Karpas-422 (cell line): ENCODE data around the gene NOD1. TPM values are rescaled to one million over a fixed set of nuclear protein-coding genes. Genes with fewer than 3 reads are reported as not detected.
A peak's percentile ranks its signal among the peaks of the same experiment; 100 is the strongest.

ENCODE experiments used
- DNase-seq: peaks from one replicate; pipeline ENCODE4 v3.0.0-alpha.2; 2015
- H2AFZ ChIP-seq: fragments of 200-600 bp; sonication (generic); 2 replicates; pipeline ENCODE4 v1.6.1; 2014; ENCODE audit warnings: antibody characterized with exemption, low read length, mixed read lengths
- H3K27ac ChIP-seq: fragments of 200-600 bp; sonication (generic); 2 replicates; pipeline ENCODE4 v1.5.1; 2014; ENCODE audit warnings: mild to moderate bottlenecking, low read length, moderate library complexity
- H3K27me3 ChIP-seq: fragments of 200-600 bp; sonication (generic); 2 replicates; pipeline ENCODE4 v1.6.1; 2014; ENCODE audit warnings: low read length, mixed read lengths
- H3K36me3 ChIP-seq: fragments of 200-600 bp; sonication (generic); 2 replicates; pipeline ENCODE4 v1.6.1; 2014; ENCODE audit warnings: low read length, mixed read lengths; ENCODE audit not compliant: insufficient read depth
- H3K4me1 ChIP-seq: fragments of 200-600 bp; sonication (generic); 2 replicates; pipeline ENCODE4 v1.6.1; 2014; ENCODE audit warnings: mild to moderate bottlenecking, low read length, mixed read lengths
- H3K4me2 ChIP-seq: fragments of 200-600 bp; sonication (generic); 2 replicates; pipeline ENCODE4 v1.6.1; 2014; ENCODE audit warnings: low read length, low read depth, mild to moderate bottlenecking; ENCODE audit not compliant: poor library complexity, severe bottlenecking
- H3K4me3 ChIP-seq: fragments of 200-600 bp; sonication (generic); 2 replicates; pipeline ENCODE4 v1.5.1; 2014; ENCODE audit warnings: mild to moderate bottlenecking, antibody characterized with exemption, low read length, mixed read lengths
- H3K79me2 ChIP-seq: fragments of 200-600 bp; sonication (generic); 2 replicates; pipeline ENCODE4 v1.6.1; 2014; ENCODE audit warnings: mild to moderate bottlenecking, low read length, mixed read lengths
- H3K9ac ChIP-seq: fragments of 200-600 bp; sonication (generic); 2 replicates; pipeline ENCODE4 v1.6.0; 2014; ENCODE audit warnings: low read length
- H3K9me2 ChIP-seq: fragments of 200-600 bp; sonication (generic), shearing (Covaris generic); replicated peaks from 2 replicates; pipeline ENCODE4 v1.6.0; 2014; ENCODE audit warnings: mild to moderate bottlenecking, low read length, moderate library complexity; ENCODE audit not compliant: insufficient read depth
- H3K9me3 ChIP-seq: fragments of 300-700, 200-600 bp; sonication (generic); 2 replicates; pipeline ENCODE4 v1.6.1; 2014; ENCODE audit warnings: low read length, mixed read lengths
- H4K20me1 ChIP-seq: fragments of 200-600 bp; sonication (generic); 2 replicates; pipeline ENCODE4 v1.6.1; 2014; ENCODE audit warnings: mild to moderate bottlenecking, antibody characterized with exemption, low read length, low read depth; ENCODE audit not compliant: insufficient read depth
- total RNA-seq: library from RNA; depleted of rRNA; stranded (reverse); fragments of >200 nt; shearing (Covaris generic); gene quantifications from 2 replicates; pipeline ENCODE4 v1.2.3, GENCODE V29; 2014; ENCODE audit warnings: low replicate concordance

NOD1 gene
- total RNA-seq, 1 experiment from 2014 or later: 4.5 TPM

- Histone ChIP-seq H3K4me1 (peaks cover 11% of the 10 kb centered on the region), H3K9ac (no peak overlapping the region), H4K20me1 (no peaks in the 10 kb centered on the region), H3K36me3 (no peaks in the 10 kb centered on the region), H3K79me2 (no peaks in the 10 kb centered on the region), H3K27ac (no peak overlapping the region), H3K4me3 (no peak overlapping the region), H3K9me2 (no peaks in the 10 kb centered on the region), H3K27me3 (no peaks in the 10 kb centered on the region), H2AFZ (no peak overlapping the region), H3K4me2 (no peak overlapping the region), H3K9me3 (no peaks in the 10 kb centered on the region)
- DNase-seq: no peak
Observed at GRCh38 chr7:30521532-30521931, 42.9 kb upstream of the NOD1 start.

GRCh38 chr7:30519122-30519521 is 40.5 kb upstream of the NOD1 start:
- no peaks in the 10 kb centered on the region for H3K9me3 ChIP-seq
- H3K9ac ChIP-seq: no peak overlapping the region
- H3K4me3 ChIP-seq: no peak overlapping the region
- no peaks in the 10 kb centered on the region for H3K9me2 ChIP-seq
- no peaks in the 10 kb centered on the region for H4K20me1 ChIP-seq
- DNase-seq: no peak
- no peak overlapping the region for H2AFZ ChIP-seq
- H3K4me1 ChIP-seq: peaks cover 11% of the 10 kb centered on the region
- no peak overlapping the region for H3K4me2 ChIP-seq
- H3K36me3 ChIP-seq: no peaks in the 10 kb centered on the region
- no peaks in the 10 kb centered on the region for H3K27me3 ChIP-seq
- no peak overlapping the region for H3K27ac ChIP-seq
- no peaks in the 10 kb centered on the region for H3K79me2 ChIP-seq

- H3K9ac ChIP-seq: no peak overlapping the region
Observed at GRCh38 chr7:30515761-30516160, 37.2 kb upstream of the NOD1 start.

GRCh38 chr7:30514776-30515175 is 36.2 kb upstream of the NOD1 start:
- peak; percentile 0 for DNase-seq
- no peak overlapping the region for H2AFZ ChIP-seq
- no peaks in the 10 kb centered on the region for H3K9me3 ChIP-seq
- H3K79me2 ChIP-seq: no peaks in the 10 kb centered on the region
- no peaks in the 10 kb centered on the region for H3K27me3 ChIP-seq
- no peak overlapping the region for H3K9ac ChIP-seq
- no peaks in the 10 kb centered on the region for H3K36me3 ChIP-seq
- H3K27ac ChIP-seq: no peak overlapping the region
- H4K20me1 ChIP-seq: no peaks in the 10 kb centered on the region
- no peak overlapping the region for H3K4me3 ChIP-seq
- H3K4me2 ChIP-seq: no peak overlapping the region
- H3K9me2 ChIP-seq: no peaks in the 10 kb centered on the region
- H3K4me1 ChIP-seq: no peaks in the 10 kb centered on the region

More at GRCh38 chr7:30515761-30516160, 37.2 kb upstream of the NOD1 start:
- no peaks in the 10 kb centered on the region for H3K79me2 ChIP-seq
- H3K36me3 ChIP-seq: no peaks in the 10 kb centered on the region
- H3K4me2 ChIP-seq: no peak overlapping the region
- H3K27me3 ChIP-seq: no peaks in the 10 kb centered on the region
- no peaks in the 10 kb centered on the region for H3K9me2 ChIP-seq
- H3K4me3 ChIP-seq: no peak overlapping the region
- DNase-seq: peak; percentile 10
- H3K9me3 ChIP-seq: no peaks in the 10 kb centered on the region
- peaks cover 8% of the 10 kb centered on the region for H3K4me1 ChIP-seq
- no peak overlapping the region for H3K27ac ChIP-seq
- no peak overlapping the region for H2AFZ ChIP-seq
- no peaks in the 10 kb centered on the region for H4K20me1 ChIP-seq

- Histone ChIP-seq H3K79me2 (no peaks in the 10 kb centered on the region), H3K27me3 (no peaks in the 10 kb centered on the region), H3K36me3 (no peaks in the 10 kb centered on the region), H3K4me2 (no peak overlapping the region), H3K4me1 (no peaks in the 10 kb centered on the region), H3K9me2 (no peaks in the 10 kb centered on the region), H3K9ac (no peak overlapping the region), H3K27ac (no peak overlapping the region), H3K9me3 (no peaks in the 10 kb centered on the region), H3K4me3 (no peak overlapping the region), H4K20me1 (no peaks in the 10 kb centered on the region), H2AFZ (no peak overlapping the region)
- peak; percentile 7 for DNase-seq
Observed at GRCh38 chr7:30514177-30514576, 35.6 kb upstream of the NOD1 start.

GRCh38 chr7:30513762-30514161 is 35.2 kb upstream of the NOD1 start:
- Histone ChIP-seq H3K4me2 (no peak overlapping the region), H3K4me1 (no peaks in the 10 kb centered on the region), H3K4me3 (no peak overlapping the region), H4K20me1 (no peaks in the 10 kb centered on the region), H3K9me2 (no peaks in the 10 kb centered on the region), H3K9ac (no peak overlapping the region), H2AFZ (no peak overlapping the region), H3K27me3 (no peaks in the 10 kb centered on the region), H3K9me3 (no peaks in the 10 kb centered on the region), H3K79me2 (no peaks in the 10 kb centered on the region), H3K36me3 (no peaks in the 10 kb centered on the region), H3K27ac (no peak overlapping the region)
- no peak for DNase-seq

GRCh38 chr7:30511973-30512662 is 33.5 kb upstream of the NOD1 start:
- H4K20me1 ChIP-seq: no peaks in the 10 kb centered on the region
- no peak overlapping the region for H3K27ac ChIP-seq
- H3K9me3 ChIP-seq: no peaks in the 10 kb centered on the region
- H2AFZ ChIP-seq: no peak overlapping the region
- H3K27me3 ChIP-seq: no peaks in the 10 kb centered on the region
- no peaks in the 10 kb centered on the region for H3K9me2 ChIP-seq
- peak; percentile 41 for DNase-seq
- no peaks in the 10 kb centered on the region for H3K4me1 ChIP-seq
- H3K79me2 ChIP-seq: no peaks in the 10 kb centered on the region
- no peak overlapping the region for H3K4me2 ChIP-seq
- no peaks in the 10 kb centered on the region for H3K36me3 ChIP-seq
- no peak overlapping the region for H3K4me3 ChIP-seq
- H3K9ac ChIP-seq: no peak overlapping the region

GRCh38 chr7:30511494-30511893 is 32.9 kb upstream of the NOD1 start:
- no peak overlapping the region for H3K4me3 ChIP-seq
- no peak overlapping the region for H2AFZ ChIP-seq
- peak; percentile 2 for DNase-seq
- no peaks in the 10 kb centered on the region for H3K36me3 ChIP-seq
- H3K4me1 ChIP-seq: no peaks in the 10 kb centered on the region
- H4K20me1 ChIP-seq: no peaks in the 10 kb centered on the region
- H3K9ac ChIP-seq: no peak overlapping the region
- no peaks in the 10 kb centered on the region for H3K9me2 ChIP-seq
- H3K9me3 ChIP-seq: no peaks in the 10 kb centered on the region
- no peak overlapping the region for H3K4me2 ChIP-seq
- H3K27ac ChIP-seq: no peak overlapping the region
- no peaks in the 10 kb centered on the region for H3K27me3 ChIP-seq
- no peaks in the 10 kb centered on the region for H3K79me2 ChIP-seq
